Measurements from ENCODE around the gene COL27A1. TPM values are rescaled to one million over a fixed set of nuclear protein-coding genes. Genes with fewer than 3 reads are reported as not detected.
"Not testable (repeated sequence)": the region's sequence is repeated elsewhere in the genome, so short reads cannot be mapped to it uniquely, and the experiment has no call there.

Gene COL27A1
- total RNA-seq, 2 experiments from 2014 or later: 0.50 to 1.2 TPM

- H3K27me3 Mint-ChIP-seq: peaks cover 4% of the 10 kb centered on the region
- H3K9me3 Mint-ChIP-seq: no peaks in the 10 kb centered on the region
- no peak overlapping the region for H3K27ac Mint-ChIP-seq
- CTCF ChIA-PET: interaction anchor here (1.3 kb wide), 1 partner anchor 28 kb away, joined by 5 read pairs; no protein-coding TSS in a partner anchor
- no peak overlapping the region for H3K4me3 Mint-ChIP-seq
- H3K4me1 Mint-ChIP-seq: peaks cover 14% of the 10 kb centered on the region
- POLR2A ChIA-PET: no interaction called here
- no peak for DNase-seq
- H3K36me3 Mint-ChIP-seq (ENCODE audit: low read depth): no peaks in the 10 kb centered on the region
Measured at GRCh38 chr9:114319147-114319546, 163.8 kb downstream of the COL27A1 start.

- H3K4me3 Mint-ChIP-seq; H3K27ac Mint-ChIP-seq; H3K27me3 Mint-ChIP-seq; DNase-seq; H3K9me3 Mint-ChIP-seq; CTCF ChIA-PET; H3K36me3 Mint-ChIP-seq (ENCODE audit: low read depth): not testable (repeated sequence)
- H3K4me1 Mint-ChIP-seq: peaks cover 14% of the 10 kb centered on the region
- POLR2A ChIA-PET: interaction anchor here (0.6 kb wide), 1 partner anchor 787 kb away, joined by 3 read pairs; no protein-coding TSS in a partner anchor
Measured at GRCh38 chr9:114320710-114321109, 165.4 kb downstream of the COL27A1 start.

- Mint-ChIP-seq H3K27me3 (peaks cover 4% of the 10 kb centered on the region), H3K27ac (no peak overlapping the region), H3K36me3 (ENCODE audit: low read depth) (no peaks in the 10 kb centered on the region), H3K4me3 (no peak overlapping the region), H3K9me3 (no peaks in the 10 kb centered on the region), H3K4me1 (peaks cover 14% of the 10 kb centered on the region)
- ChIA-PET CTCF (no interaction called here), POLR2A (no interaction called here)
- no peak for DNase-seq
Measured at GRCh38 chr9:114321759-114322158, 166.4 kb downstream of the COL27A1 start.

GRCh38 chr9:114322160-114322818 lies 167.0 kb downstream of the COL27A1 start:
- H3K9me3 Mint-ChIP-seq; POLR2A ChIA-PET; CTCF ChIA-PET; H3K27ac Mint-ChIP-seq; H3K27me3 Mint-ChIP-seq; H3K4me3 Mint-ChIP-seq; DNase-seq; H3K36me3 Mint-ChIP-seq (ENCODE audit: low read depth): not testable (repeated sequence)
- peaks cover 14% of the 10 kb centered on the region for H3K4me1 Mint-ChIP-seq

- DNase-seq; H3K4me3 Mint-ChIP-seq; CTCF ChIA-PET; H3K9me3 Mint-ChIP-seq; H3K27me3 Mint-ChIP-seq; H3K27ac Mint-ChIP-seq; POLR2A ChIA-PET; H3K36me3 Mint-ChIP-seq (ENCODE audit: low read depth): not testable (repeated sequence)
- peaks cover 10% of the 10 kb centered on the region for H3K4me1 Mint-ChIP-seq
Measured at GRCh38 chr9:114322831-114323531, 167.6 kb downstream of the COL27A1 start, which contains the start of gene ORM1. Gene ORM1, plus strand, starts transcription at chr9:114323098. Its CDS starts 36 bp downstream, at chr9:114323134.

GRCh38 chr9:114323849-114324248 lies 168.5 kb downstream of the COL27A1 start:
- H3K27me3 Mint-ChIP-seq; POLR2A ChIA-PET; DNase-seq; H3K9me3 Mint-ChIP-seq; H3K4me1 Mint-ChIP-seq; H3K4me3 Mint-ChIP-seq; CTCF ChIA-PET; H3K27ac Mint-ChIP-seq; H3K36me3 Mint-ChIP-seq (ENCODE audit: low read depth): not testable (repeated sequence)

GRCh38 chr9:114324492-114324891 lies 169.2 kb downstream of the COL27A1 start:
- Mint-ChIP-seq H3K9me3 (no peaks in the 10 kb centered on the region), H3K27ac (no peak overlapping the region), H3K36me3 (ENCODE audit: low read depth) (no peaks in the 10 kb centered on the region), H3K4me3 (no peak overlapping the region), H3K27me3 (no peaks in the 10 kb centered on the region), H3K4me1 (peaks cover 4% of the 10 kb centered on the region)
- ChIA-PET CTCF (no interaction called here), POLR2A (no interaction called here)
- DNase-seq: no peak

- H3K36me3 Mint-ChIP-seq (ENCODE audit: low read depth); H3K4me1 Mint-ChIP-seq; POLR2A ChIA-PET; H3K9me3 Mint-ChIP-seq; H3K4me3 Mint-ChIP-seq; H3K27me3 Mint-ChIP-seq; H3K27ac Mint-ChIP-seq; CTCF ChIA-PET; DNase-seq: not testable (repeated sequence)
Measured at GRCh38 chr9:114324965-114325364, 169.6 kb downstream of the COL27A1 start.

GRCh38 chr9:114325684-114326254 lies 170.4 kb downstream of the COL27A1 start:
- H3K9me3 Mint-ChIP-seq; H3K4me3 Mint-ChIP-seq; CTCF ChIA-PET; H3K36me3 Mint-ChIP-seq (ENCODE audit: low read depth); H3K27me3 Mint-ChIP-seq; DNase-seq; H3K27ac Mint-ChIP-seq; H3K4me1 Mint-ChIP-seq; POLR2A ChIA-PET: not testable (repeated sequence)

GRCh38 chr9:114327749-114328148 lies 172.4 kb downstream of the COL27A1 start:
- Mint-ChIP-seq H3K4me3 (no peak overlapping the region), H3K27me3 (no peaks in the 10 kb centered on the region), H3K9me3 (no peaks in the 10 kb centered on the region), H3K27ac (no peak overlapping the region), H3K4me1 (no peaks in the 10 kb centered on the region), H3K36me3 (ENCODE audit: low read depth) (no peaks in the 10 kb centered on the region)
- no peak for DNase-seq
- ChIA-PET POLR2A (interaction anchor here (0.6 kb wide), 1 partner anchor 28 kb away, joined by 3 read pairs; no protein-coding TSS in a partner anchor), CTCF (no interaction called here)

GRCh38 chr9:114328357-114328820 lies 173.1 kb downstream of the COL27A1 start:
- DNase-seq; H3K36me3 Mint-ChIP-seq (ENCODE audit: low read depth); H3K4me1 Mint-ChIP-seq; H3K27me3 Mint-ChIP-seq; H3K4me3 Mint-ChIP-seq; CTCF ChIA-PET; H3K27ac Mint-ChIP-seq; H3K9me3 Mint-ChIP-seq: not testable (repeated sequence)
- POLR2A ChIA-PET: interaction anchor here (0.6 kb wide), 1 partner anchor 27 kb away, joined by 3 read pairs; no protein-coding TSS in a partner anchor

- H3K4me1 Mint-ChIP-seq, H3K9me3 Mint-ChIP-seq: not testable (repeated sequence)
Measured at GRCh38 chr9:114328937-114329624, 173.7 kb downstream of the COL27A1 start.

GRCh38 chr9:114329625-114330022 lies 174.3 kb downstream of the COL27A1 start, which contains the start of gene ORM2:
Gene ORM2, plus strand, starts transcription at chr9:114329869. Its CDS starts 36 bp downstream, at chr9:114329905.
- H3K4me3 Mint-ChIP-seq; H3K27me3 Mint-ChIP-seq; H3K27ac Mint-ChIP-seq; DNase-seq; POLR2A ChIA-PET; CTCF ChIA-PET; H3K4me1 Mint-ChIP-seq; H3K9me3 Mint-ChIP-seq; H3K36me3 Mint-ChIP-seq (ENCODE audit: low read depth): not testable (repeated sequence)

More at GRCh38 chr9:114328937-114329624, 173.7 kb downstream of the COL27A1 start:
- H3K36me3 Mint-ChIP-seq (ENCODE audit: low read depth); POLR2A ChIA-PET; DNase-seq; H3K27me3 Mint-ChIP-seq; H3K27ac Mint-ChIP-seq; CTCF ChIA-PET; H3K4me3 Mint-ChIP-seq: not testable (repeated sequence)
